BJ (cell line): Measurements from ENCODE around the gene TLE1. TPM values are rescaled to one million over a fixed set of nuclear protein-coding genes. Genes with fewer than 3 reads are reported as not detected.

Experiments used
- CTCF ChIA-PET: fragments of 350-600 bp; formaldehyde crosslinking; extraction: SDS; loops from one replicate; lab custom pipeline; 2021; ENCODE audit warnings: antibody characterized with exemption, inconsistent platforms; lab: Yijun Ruan, JAX
- POLR2A ChIA-PET: fragments of 300-600 bp; sonication (Branson Sonifier 250); formaldehyde crosslinking; extraction: SDS; loops from one replicate; lab custom pipeline; 2021; ENCODE audit warnings: antibody characterized with exemption; lab: Charles Lee
- DNase-seq: peaks from one replicate; pipeline ENCODE4 v3.0.0-alpha.2; 2011; ENCODE audit warnings: low read depth
- H3K27me3 ChIP-seq: 2 replicates; pipeline ENCODE4 v1.6.0; 2011; ENCODE audit warnings: low read length; ENCODE audit not compliant: control insufficient read depth, insufficient read depth
- H3K36me3 ChIP-seq: 2 replicates; pipeline ENCODE4 v1.5.1; 2011; ENCODE audit warnings: low read length; ENCODE audit not compliant: control insufficient read depth, insufficient read depth
- H3K4me3 ChIP-seq: 2 replicates; pipeline ENCODE4 v1.5.1; 2011; ENCODE audit warnings: low read depth, mild to moderate bottlenecking, control low read depth, low read length
- polyA plus RNA-seq: library from polyadenylated mRNA; depleted of rRNA; stranded (reverse); fragments of >200 nt; gene quantifications from 2 replicates; pipeline ENCODE4 v1.2.3, GENCODE V29; 2011
- TF ChIP-seq, protein P1 (sequence below): IDR thresholded peaks from 2 replicates; pipeline ENCODE4 v1.5.1; 2011; ENCODE audit warnings: low read depth, mild to moderate bottlenecking, control low read depth, inconsistent platforms, low read length, moderate library complexity; ENCODE audit not compliant: insufficient read depth

The TLE1 gene
- polyA plus RNA-seq, 1 experiment, result 9.6 TPM

DNA sequence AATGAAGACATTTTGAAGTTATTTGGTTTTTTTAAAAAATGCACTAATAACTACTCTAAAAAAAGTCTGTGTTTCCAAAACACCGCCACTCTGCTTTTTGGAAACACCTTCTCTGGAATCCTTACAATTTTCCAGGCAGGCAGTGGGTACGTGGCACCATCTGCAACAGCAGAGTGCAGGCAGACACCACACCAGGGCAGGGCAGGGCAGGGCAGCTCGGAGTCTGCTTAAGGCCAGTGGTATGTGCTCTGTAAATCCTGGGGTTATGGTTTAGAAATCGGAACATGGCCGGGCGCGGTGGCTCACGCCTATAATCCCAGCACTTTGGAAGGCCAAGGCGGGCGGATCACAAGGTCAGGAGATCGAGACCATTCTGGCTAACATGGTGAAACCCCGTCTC, 97.6 kb downstream of the TLE1 start:
- Histone ChIP-seq H3K4me3 (no peak overlapping the region), H3K27me3 (no peaks in the 10 kb centered on the region), H3K36me3 (peaks cover 2% of the 10 kb centered on the region; the same call in 1 of the 2 replicates)
- CTCF ChIA-PET, result no interaction called here
- POLR2A ChIA-PET, result no interaction called here
- DNase-seq, result no peak
- TF ChIP-seq, protein P1, sequence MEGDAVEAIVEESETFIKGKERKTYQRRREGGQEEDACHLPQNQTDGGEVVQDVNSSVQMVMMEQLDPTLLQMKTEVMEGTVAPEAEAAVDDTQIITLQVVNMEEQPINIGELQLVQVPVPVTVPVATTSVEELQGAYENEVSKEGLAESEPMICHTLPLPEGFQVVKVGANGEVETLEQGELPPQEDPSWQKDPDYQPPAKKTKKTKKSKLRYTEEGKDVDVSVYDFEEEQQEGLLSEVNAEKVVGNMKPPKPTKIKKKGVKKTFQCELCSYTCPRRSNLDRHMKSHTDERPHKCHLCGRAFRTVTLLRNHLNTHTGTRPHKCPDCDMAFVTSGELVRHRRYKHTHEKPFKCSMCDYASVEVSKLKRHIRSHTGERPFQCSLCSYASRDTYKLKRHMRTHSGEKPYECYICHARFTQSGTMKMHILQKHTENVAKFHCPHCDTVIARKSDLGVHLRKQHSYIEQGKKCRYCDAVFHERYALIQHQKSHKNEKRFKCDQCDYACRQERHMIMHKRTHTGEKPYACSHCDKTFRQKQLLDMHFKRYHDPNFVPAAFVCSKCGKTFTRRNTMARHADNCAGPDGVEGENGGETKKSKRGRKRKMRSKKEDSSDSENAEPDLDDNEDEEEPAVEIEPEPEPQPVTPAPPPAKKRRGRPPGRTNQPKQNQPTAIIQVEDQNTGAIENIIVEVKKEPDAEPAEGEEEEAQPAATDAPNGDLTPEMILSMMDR, result no peak

DNA sequence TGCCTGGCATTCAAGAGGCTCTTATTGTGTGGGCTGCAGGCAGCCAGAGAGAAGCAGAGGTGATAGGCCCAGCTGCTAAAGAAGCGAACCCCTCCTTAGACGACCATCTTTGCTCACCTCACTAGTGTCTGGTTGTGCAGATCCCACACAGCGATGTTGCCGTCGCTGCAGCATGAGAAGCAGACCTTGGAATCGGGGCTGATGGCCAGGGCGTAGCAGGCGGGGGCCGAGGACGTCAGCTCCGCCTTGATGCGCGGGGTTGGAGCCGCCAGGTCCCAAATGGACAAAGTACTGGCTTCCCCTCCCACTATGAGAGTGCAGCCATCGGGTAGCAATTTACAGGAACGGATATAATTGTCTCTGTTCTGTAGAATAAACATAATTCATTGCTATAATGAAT, 98.7 kb downstream of the TLE1 start:
- TF ChIP-seq, protein P1, result no peak
- Histone ChIP-seq H3K27me3 (no peaks in the 10 kb centered on the region), H3K36me3 (peaks cover 2% of the 10 kb centered on the region; the same call in 1 of the 2 replicates), H3K4me3 (no peak overlapping the region)
- POLR2A ChIA-PET, result no interaction called here
- no peak for DNase-seq
- CTCF ChIA-PET, result no interaction called here

DNA sequence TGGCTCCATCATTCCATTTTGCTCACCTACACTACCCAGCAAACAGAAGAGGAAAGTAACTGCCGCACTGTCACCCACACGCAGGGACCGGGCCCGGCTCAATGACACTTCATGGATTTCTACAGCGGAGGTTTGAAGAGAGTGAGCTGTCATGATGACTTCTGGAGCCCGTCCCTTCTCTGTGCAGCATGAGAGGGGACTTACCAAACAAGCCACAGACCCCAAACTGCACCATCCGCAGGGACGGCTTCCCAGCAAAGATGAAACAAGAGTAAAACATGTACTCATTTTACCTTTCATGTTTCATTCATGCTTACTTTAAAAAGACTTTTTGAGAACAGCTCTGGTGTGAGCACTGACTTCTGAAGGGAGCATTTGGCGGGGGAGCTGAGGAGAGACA, 99.5 kb downstream of the TLE1 start:
- Histone ChIP-seq H3K4me3 (no peak overlapping the region), H3K27me3 (no peaks in the 10 kb centered on the region), H3K36me3 (peaks cover 2% of the 10 kb centered on the region; the same call in 1 of the 2 replicates)
- CTCF ChIA-PET, result no interaction called here
- TF ChIP-seq, protein P1, result no peak
- POLR2A ChIA-PET, result no interaction called here
- no peak for DNase-seq

DNA sequence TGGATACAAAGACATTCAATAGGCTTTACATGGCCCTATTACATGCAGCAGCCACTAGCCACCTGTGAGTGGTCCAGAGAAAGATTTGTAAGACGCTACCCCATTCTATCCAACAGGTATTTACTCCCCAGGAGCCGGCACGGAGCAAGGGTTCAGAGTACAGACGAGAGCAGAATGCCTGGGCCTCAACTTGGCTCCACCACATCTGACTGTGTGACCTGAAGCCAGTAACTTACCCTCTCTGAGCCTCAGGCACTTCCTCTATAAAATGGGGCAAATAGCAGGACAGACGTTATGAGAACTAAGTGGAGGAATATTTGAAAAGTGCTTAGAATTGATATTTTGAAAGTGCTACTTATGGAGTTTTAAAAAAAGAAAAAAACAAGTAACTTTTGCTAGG, 100.0 kb downstream of the TLE1 start:
- ChIA-PET CTCF (no interaction called here), POLR2A (no interaction called here)
- Histone ChIP-seq H3K36me3 (peaks cover 2% of the 10 kb centered on the region; the same call in 1 of the 2 replicates), H3K4me3 (no peak overlapping the region), H3K27me3 (no peaks in the 10 kb centered on the region)
- DNase-seq, result no peak
- TF ChIP-seq, protein P1, result no peak

DNA sequence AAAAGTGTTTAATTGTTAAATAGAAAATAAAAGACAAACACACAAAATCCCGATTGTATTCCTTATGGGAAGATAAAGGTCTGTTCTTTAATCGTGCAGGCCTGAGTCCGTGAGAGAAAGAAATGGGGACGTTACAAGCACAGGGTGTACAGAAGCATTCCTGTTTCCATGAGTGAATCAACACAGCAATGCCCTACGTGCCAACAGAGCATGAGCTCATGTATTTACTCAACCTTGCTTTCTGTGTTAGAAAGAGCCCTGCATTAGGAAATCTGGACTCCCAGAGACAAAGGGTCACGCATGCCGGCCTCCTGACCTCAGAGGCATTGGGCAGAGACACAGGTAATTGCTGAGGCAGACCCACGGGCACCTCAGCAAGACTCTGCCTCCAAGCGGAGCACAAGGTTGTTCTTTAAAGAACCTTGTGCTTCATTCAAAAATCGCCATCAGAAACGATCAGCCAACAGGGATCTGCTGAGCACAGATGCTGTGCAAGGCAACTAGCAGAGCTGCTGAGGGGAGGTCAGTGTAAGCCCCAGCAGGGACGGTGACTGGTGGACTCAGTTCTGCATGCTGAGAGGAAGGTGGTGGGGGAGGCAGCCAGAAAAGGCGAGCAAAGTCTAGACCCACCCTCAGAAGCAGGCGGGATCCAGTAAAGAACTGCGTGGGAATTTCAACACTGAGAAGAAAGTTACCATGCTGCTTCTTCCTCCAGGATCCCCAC, 101.0 kb downstream of the TLE1 start:
- H3K36me3 ChIP-seq, result peaks cover 4% of the 10 kb centered on the region; the same call in 1 of the 2 replicates
- H3K4me3 ChIP-seq, result no peak overlapping the region
- ChIA-PET POLR2A (interaction anchor here (0.7 kb wide), 1 partner anchor 14 kb away, joined by 3 read pairs; no protein-coding TSS in a partner anchor), CTCF (interaction anchor here (0.6 to 0.8 kb wide), 2 partner anchors 8 to 55 kb away, joined by 3 to 4 read pairs; no protein-coding TSS in a partner anchor)
- H3K27me3 ChIP-seq, result no peaks in the 10 kb centered on the region
- DNase-seq, result peak; percentile 28
- TF ChIP-seq, protein P1, result no peak
